DOHH2 (cell line): ENCODE data around the gene WHRN.

Experiments used
- CTCF ChIP-seq: fragments of 200-600 bp; sonication (generic); IDR thresholded peaks from one replicate; pipeline ENCODE4 v1.5.1; 2014; ENCODE audit warnings: antibody characterized with exemption, mild to moderate bottlenecking, low read depth, low read length; ENCODE audit not compliant: poor library complexity, severe bottlenecking
- EZH2phosphoT487 ChIP-seq: fragments of 200-600 bp; sonication (generic); IDR thresholded peaks from 2 replicates; pipeline ENCODE4 v1.6.1; 2017; ENCODE audit warnings: borderline replicate concordance, mild to moderate bottlenecking, antibody characterized with exemption, low read length, moderate library complexity, mixed read lengths

DNA sequence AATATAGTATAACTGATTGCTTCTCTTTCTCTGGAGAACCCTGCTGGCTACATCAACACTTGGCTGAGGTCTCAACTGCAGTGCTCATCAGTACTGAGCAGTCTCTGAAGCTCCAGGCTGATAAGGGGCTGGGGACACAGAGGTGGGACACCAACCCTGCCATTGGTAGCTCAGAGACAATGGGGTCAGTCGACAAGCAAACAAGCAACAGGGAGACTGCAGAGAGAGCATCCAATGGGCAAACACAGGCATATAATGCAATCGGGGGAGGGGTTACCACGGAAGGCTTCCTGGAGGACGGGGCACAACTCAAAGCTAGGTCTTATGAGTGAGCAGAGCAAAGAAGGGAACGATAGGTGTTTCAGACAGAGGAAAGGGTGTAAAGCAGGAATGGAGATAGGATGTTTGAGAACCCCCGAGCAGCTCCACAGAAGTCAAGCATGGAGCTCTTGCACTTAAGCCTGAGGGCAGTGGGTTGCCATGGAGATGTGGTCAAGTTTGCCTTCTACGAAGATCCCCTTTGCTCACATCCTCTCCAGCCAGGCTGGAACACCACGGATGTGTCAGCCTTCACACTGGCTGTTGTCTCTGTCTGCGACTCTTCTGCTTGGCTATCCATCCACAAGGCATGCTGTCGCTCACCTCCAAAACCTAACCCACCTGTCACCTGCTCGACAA is 96.0 kb downstream of the WHRN start:
- TF ChIP-seq CTCF = no peak
- no peak for TF ChIP-seq EZH2phosphoT487
